Effector memory CD8-positive, alpha-beta T cell (primary cell): ENCODE data around the gene NUDT16L1.

Source experiments
- ATAC-seq: fragments of 150-1000 bp; cut with Tn5 transposase; replicated peaks from 2 replicates; pipeline ENCODE4 v1.10.0; 2021; ENCODE audit warnings: mild to moderate bottlenecking, moderate library complexity
- DNase-seq, 3 experiments: peaks; one replicate each; pipeline ENCODE4 v3.0.0; 2021
- H3K27ac Mint-ChIP-seq, 2 donors: one replicate each; pipeline ENCODE4 v1.8.0; 2022; ENCODE audit warnings: mild to moderate bottlenecking in 2 of 2, mixed read lengths in 2 of 2, moderate library complexity in 2 of 2
- H3K27me3 Mint-ChIP-seq, 2 donors: one replicate each; pipeline ENCODE4 v1.8.0; 2022; ENCODE audit warnings: mixed read lengths in 2 of 2
- H3K36me3 Mint-ChIP-seq: one replicate; pipeline ENCODE4 v1.8.0; 2022; ENCODE audit warnings: mild to moderate bottlenecking, moderate library complexity, mixed read lengths; ENCODE audit not compliant: insufficient read depth
- H3K4me1 Mint-ChIP-seq, 2 donors: one replicate each; pipeline ENCODE4 v1.8.0; 2022; ENCODE audit warnings: low read depth in 2 of 2, mixed read lengths in 2 of 2
- H3K4me3 Mint-ChIP-seq, 2 donors: one replicate each; pipeline ENCODE4 v1.8.0; 2022; ENCODE audit warnings: mild to moderate bottlenecking in 2 of 2, mixed read lengths in 2 of 2, moderate library complexity in 2 of 2
- H3K9me3 Mint-ChIP-seq, 2 donors: one replicate each; pipeline ENCODE4 v1.8.0; 2022; ENCODE audit warnings: mixed read lengths in 2 of 2

Gene NUDT16L1

GRCh38 chr16:4689864-4690704 is 3.3 kb upstream of the NUDT16L1 start:
- H3K4me3 Mint-ChIP-seq: no peak overlapping the region
- DNase-seq (no peak), ATAC-seq (no peak)
- no peaks in the 10 kb centered on the region for H3K9me3 Mint-ChIP-seq
- peak overlapping the region in 1 of 2 donors; percentile 53 for H3K27ac Mint-ChIP-seq
- H3K36me3 Mint-ChIP-seq: peaks cover 26% of the 10 kb centered on the region
- no peaks in the 10 kb centered on the region for H3K27me3 Mint-ChIP-seq
- H3K4me1 Mint-ChIP-seq: peaks cover 9 to 11% of the 10 kb centered on the region in 2 donors

- H3K27me3 Mint-ChIP-seq: no peaks in the 10 kb centered on the region
- no peaks in the 10 kb centered on the region for H3K9me3 Mint-ChIP-seq
- peak overlapping the region in 1 of 2 donors; percentile 72 for H3K4me3 Mint-ChIP-seq
Measured at GRCh38 chr16:4690946-4691665, 2.3 kb upstream of the NUDT16L1 start.

GRCh38 chr16:4691666-4692412 is 1.5 kb upstream of the NUDT16L1 start:
- DNase-seq (no peak), ATAC-seq (no peak)
- H3K9me3 Mint-ChIP-seq: no peaks in the 10 kb centered on the region
- H3K27me3 Mint-ChIP-seq: no peaks in the 10 kb centered on the region
- peaks cover 38% of the 10 kb centered on the region for H3K36me3 Mint-ChIP-seq
- peak overlapping the region in 1 of 2 donors; percentile 85 for H3K27ac Mint-ChIP-seq
- peak overlapping the region in 1 of 2 donors; percentile 72 for H3K4me3 Mint-ChIP-seq
- H3K4me1 Mint-ChIP-seq: peaks cover 16 to 17% of the 10 kb centered on the region in 2 donors

More at GRCh38 chr16:4690946-4691665, 2.3 kb upstream of the NUDT16L1 start:
- H3K27ac Mint-ChIP-seq: peak overlapping the region; percentile 18 to 41
- DNase-seq: no peak
- peaks cover 33% of the 10 kb centered on the region for H3K36me3 Mint-ChIP-seq
- no peak for ATAC-seq
- H3K4me1 Mint-ChIP-seq: peaks cover 16 to 17% of the 10 kb centered on the region in 2 donors

GRCh38 chr16:4692460-4693295 is 684 bp upstream of the NUDT16L1 start:
- ATAC-seq (peak; percentile 6), DNase-seq (peak in 1 of 3 experiments; percentile 15)
- Mint-ChIP-seq H3K36me3 (peaks cover 37% of the 10 kb centered on the region), H3K27ac (peak overlapping the region; percentile 85 to 86), H3K27me3 (no peaks in the 10 kb centered on the region), H3K4me3 (peak overlapping the region; percentile 80 to 82), H3K9me3 (no peaks in the 10 kb centered on the region), H3K4me1 (peaks cover 16 to 17% of the 10 kb centered on the region in 2 donors)

- Mint-ChIP-seq H3K27ac (peak overlapping the region; percentile 86 to 88), H3K9me3 (no peaks in the 10 kb centered on the region), H3K4me1 (peaks cover 16 to 17% of the 10 kb centered on the region in 2 donors), H3K4me3 (peak overlapping the region; percentile 80 to 82), H3K36me3 (peaks cover 46% of the 10 kb centered on the region), H3K27me3 (no peaks in the 10 kb centered on the region)
- DNase-seq (peak; percentile 32 to 43 (median 35)), ATAC-seq (peak; percentile 51)
Measured at GRCh38 chr16:4693956-4694641, 737 bp downstream of the NUDT16L1 start.

GRCh38 chr16:4694642-4695451 is 1.5 kb downstream of the NUDT16L1 start:
- Mint-ChIP-seq H3K9me3 (no peaks in the 10 kb centered on the region), H3K4me3 (peak overlapping the region; percentile 80 to 82), H3K27me3 (no peaks in the 10 kb centered on the region), H3K4me1 (peaks cover 16 to 17% of the 10 kb centered on the region in 2 donors), H3K27ac (peak overlapping the region; percentile 41 to 88), H3K36me3 (peaks cover 48% of the 10 kb centered on the region)
- DNase-seq (no peak), ATAC-seq (no peak)

GRCh38 chr16:4695473-4696171 is 2.3 kb downstream of the NUDT16L1 start:
- Mint-ChIP-seq H3K4me1 (peaks cover 16 to 17% of the 10 kb centered on the region in 2 donors), H3K27ac (peak overlapping the region; percentile 41 to 88), H3K4me3 (peak overlapping the region; percentile 80 to 82), H3K36me3 (peaks cover 49% of the 10 kb centered on the region), H3K27me3 (no peaks in the 10 kb centered on the region), H3K9me3 (no peaks in the 10 kb centered on the region)
- ATAC-seq: no peak
- no peak for DNase-seq

GRCh38 chr16:4696172-4696904 is 3.0 kb downstream of the NUDT16L1 start:
- peak overlapping the region in 1 of 2 donors; percentile 71 for H3K27ac Mint-ChIP-seq
- ATAC-seq (no peak), DNase-seq (no peak)
- H3K4me1 Mint-ChIP-seq: peaks cover 13 to 15% of the 10 kb centered on the region in 2 donors
- H3K36me3 Mint-ChIP-seq: peaks cover 50% of the 10 kb centered on the region
- no peaks in the 10 kb centered on the region for H3K27me3 Mint-ChIP-seq
- H3K9me3 Mint-ChIP-seq: no peaks in the 10 kb centered on the region
- H3K4me3 Mint-ChIP-seq: peak overlapping the region in 1 of 2 donors; percentile 82

GRCh38 chr16:4696905-4697847 is 3.8 kb downstream of the NUDT16L1 start:
- H3K36me3 Mint-ChIP-seq: peaks cover 54% of the 10 kb centered on the region

GRCh38 chr16:4697848-4698291 is 4.5 kb downstream of the NUDT16L1 start:
- H3K27me3 Mint-ChIP-seq: no peaks in the 10 kb centered on the region
- DNase-seq (no peak), ATAC-seq (no peak)
- no peaks in the 10 kb centered on the region for H3K9me3 Mint-ChIP-seq
- peaks cover 56% of the 10 kb centered on the region for H3K36me3 Mint-ChIP-seq
- peaks cover 7 to 8% of the 10 kb centered on the region in 2 donors for H3K4me1 Mint-ChIP-seq
- no peak overlapping the region for H3K4me3 Mint-ChIP-seq
- H3K27ac Mint-ChIP-seq: peak overlapping the region in 1 of 2 donors; percentile 49

More at GRCh38 chr16:4696905-4697847, 3.8 kb downstream of the NUDT16L1 start:
- peak overlapping the region in 1 of 2 donors; percentile 48 for H3K4me3 Mint-ChIP-seq
- H3K4me1 Mint-ChIP-seq: peaks cover 11 to 14% of the 10 kb centered on the region in 2 donors
- ATAC-seq: no peak
- no peak for DNase-seq
- peak overlapping the region in 1 of 2 donors; percentile 71 for H3K27ac Mint-ChIP-seq
- H3K27me3 Mint-ChIP-seq: no peaks in the 10 kb centered on the region
- no peaks in the 10 kb centered on the region for H3K9me3 Mint-ChIP-seq
